Osteoblast (primary cell): ENCODE data around the gene ZSWIM6. TPM values are rescaled to one million over a fixed set of nuclear protein-coding genes. Genes with fewer than 3 reads are reported as not detected.

Source experiments
- DNase-seq: peaks from one replicate; pipeline ENCODE4 v3.0.0; 2011; ENCODE audit warnings: low spot score, mixed read lengths; ENCODE audit not compliant: insufficient read length; ENCODE audit errors: missing footprints
- H2AFZ ChIP-seq: 2 replicates; pipeline ENCODE4 v1.6.0; 2011; ENCODE audit warnings: mild to moderate bottlenecking, low read length
- H3K27ac ChIP-seq: 2 replicates; pipeline ENCODE4 v1.5.1; 2011; ENCODE audit warnings: mild to moderate bottlenecking, low read depth, low read length, moderate library complexity
- H3K27me3 ChIP-seq: 2 replicates; pipeline ENCODE4 v1.6.0; 2012; ENCODE audit warnings: mild to moderate bottlenecking, control low read depth, inconsistent platforms, low read length, moderate library complexity; ENCODE audit not compliant: insufficient read depth
- H3K36me3 ChIP-seq: 2 replicates; pipeline ENCODE4 v1.5.1; 2011; ENCODE audit warnings: mild to moderate bottlenecking, low read length, control low read depth, moderate library complexity; ENCODE audit not compliant: insufficient read depth
- H3K4me1 ChIP-seq: 2 replicates; pipeline ENCODE4 v1.5.1; 2011; ENCODE audit warnings: mild to moderate bottlenecking, low read length, control low read depth, moderate library complexity; ENCODE audit not compliant: insufficient read depth
- H3K4me2 ChIP-seq: 2 replicates; pipeline ENCODE4 v1.6.0; 2011; ENCODE audit warnings: mild to moderate bottlenecking, low read length; ENCODE audit not compliant: insufficient read depth
- H3K4me3 ChIP-seq: fragments of 200-600 bp; sonication (generic); 3 replicates; pipeline ENCODE4 v1.5.1; 2012; ENCODE audit warnings: mild to moderate bottlenecking, low read length, inconsistent platforms; ENCODE audit not compliant: insufficient read depth
- H3K79me2 ChIP-seq: 2 replicates; pipeline ENCODE4 v1.6.0; 2012; ENCODE audit warnings: mild to moderate bottlenecking, low read length, control low read depth, inconsistent platforms; ENCODE audit not compliant: insufficient read depth
- H3K9me3 ChIP-seq: 2 replicates; pipeline ENCODE4 v1.5.1; 2011; ENCODE audit warnings: low read depth, low read length, control low read depth
- H4K20me1 ChIP-seq: 2 replicates; pipeline ENCODE4 v1.6.0; 2012; ENCODE audit warnings: mild to moderate bottlenecking, low read length, control low read depth; ENCODE audit not compliant: insufficient read depth
- total RNA-seq: library from RNA; depleted of rRNA; stranded (reverse); fragments of >200 nt; gene quantifications from 2 replicates; pipeline ENCODE4 v1.2.3, GENCODE V29; 2012
- TF ChIP-seq, protein P1 (sequence below): IDR thresholded peaks from 2 replicates; pipeline ENCODE4 v1.5.1; 2011; ENCODE audit warnings: mild to moderate bottlenecking, low read depth, low read length, moderate library complexity; ENCODE audit errors: extremely low read depth

ZSWIM6 gene
- total RNA-seq, 1 donor, result 10.5 TPM

DNA sequence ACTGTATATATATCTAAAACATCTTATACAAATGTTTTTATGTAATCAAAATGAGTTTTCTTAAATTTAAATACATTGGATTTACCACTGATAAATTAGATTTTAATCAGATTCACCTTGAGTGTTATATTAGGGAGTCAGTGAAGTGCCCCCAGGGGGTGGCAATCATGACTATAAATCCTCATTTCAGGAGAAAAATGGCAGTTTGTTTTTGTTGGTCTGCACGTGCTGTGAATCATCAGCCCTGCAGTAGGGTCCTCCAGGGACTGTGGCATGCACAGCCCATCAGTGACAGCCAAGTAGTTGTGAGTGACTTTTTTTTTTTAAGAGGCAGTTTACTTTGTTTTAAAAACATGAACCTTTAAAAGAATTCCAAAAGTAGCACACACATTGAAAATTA, 65.2 kb downstream of the ZSWIM6 start:
- TF ChIP-seq, protein P1, sequence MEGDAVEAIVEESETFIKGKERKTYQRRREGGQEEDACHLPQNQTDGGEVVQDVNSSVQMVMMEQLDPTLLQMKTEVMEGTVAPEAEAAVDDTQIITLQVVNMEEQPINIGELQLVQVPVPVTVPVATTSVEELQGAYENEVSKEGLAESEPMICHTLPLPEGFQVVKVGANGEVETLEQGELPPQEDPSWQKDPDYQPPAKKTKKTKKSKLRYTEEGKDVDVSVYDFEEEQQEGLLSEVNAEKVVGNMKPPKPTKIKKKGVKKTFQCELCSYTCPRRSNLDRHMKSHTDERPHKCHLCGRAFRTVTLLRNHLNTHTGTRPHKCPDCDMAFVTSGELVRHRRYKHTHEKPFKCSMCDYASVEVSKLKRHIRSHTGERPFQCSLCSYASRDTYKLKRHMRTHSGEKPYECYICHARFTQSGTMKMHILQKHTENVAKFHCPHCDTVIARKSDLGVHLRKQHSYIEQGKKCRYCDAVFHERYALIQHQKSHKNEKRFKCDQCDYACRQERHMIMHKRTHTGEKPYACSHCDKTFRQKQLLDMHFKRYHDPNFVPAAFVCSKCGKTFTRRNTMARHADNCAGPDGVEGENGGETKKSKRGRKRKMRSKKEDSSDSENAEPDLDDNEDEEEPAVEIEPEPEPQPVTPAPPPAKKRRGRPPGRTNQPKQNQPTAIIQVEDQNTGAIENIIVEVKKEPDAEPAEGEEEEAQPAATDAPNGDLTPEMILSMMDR, result no peak
- Histone ChIP-seq H2AFZ (no peak overlapping the region), H3K36me3 (no peaks in the 10 kb centered on the region), H3K27me3 (no peaks in the 10 kb centered on the region), H3K4me2 (no peak overlapping the region), H3K4me3 (no peak overlapping the region), H3K9me3 (no peaks in the 10 kb centered on the region), H4K20me1 (peaks cover 63% of the 10 kb centered on the region), H3K4me1 (peaks cover 29% of the 10 kb centered on the region), H3K27ac (no peak overlapping the region), H3K79me2 (peaks cover 94% of the 10 kb centered on the region)
- peak; percentile 68 for DNase-seq

DNA sequence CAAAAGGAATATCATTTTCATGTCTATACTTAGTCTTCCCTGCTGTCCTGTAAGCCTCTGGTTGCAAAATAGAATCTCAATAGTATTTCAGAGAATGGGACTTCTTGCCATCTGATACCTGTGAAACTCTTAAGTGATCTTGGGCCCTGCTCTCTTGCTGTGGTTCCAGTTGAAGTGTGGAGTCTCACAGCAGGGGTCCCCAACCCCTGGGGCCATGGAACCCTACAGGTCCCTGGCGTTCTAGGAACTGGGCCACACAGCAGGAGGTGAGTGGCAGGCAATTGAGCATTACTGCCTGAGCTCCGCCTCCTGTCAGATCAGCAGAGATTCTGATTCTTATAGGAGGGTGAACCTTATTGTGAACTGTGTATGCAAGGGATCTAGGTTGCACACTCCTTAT, 65.9 kb downstream of the ZSWIM6 start:
- TF ChIP-seq, protein P1, result no peak
- Histone ChIP-seq H3K27ac (no peak overlapping the region), H4K20me1 (peaks cover 59% of the 10 kb centered on the region), H3K9me3 (no peaks in the 10 kb centered on the region), H2AFZ (no peak overlapping the region), H3K36me3 (no peaks in the 10 kb centered on the region), H3K27me3 (no peaks in the 10 kb centered on the region), H3K4me1 (peaks cover 29% of the 10 kb centered on the region), H3K4me2 (no peak overlapping the region), H3K4me3 (no peak overlapping the region), H3K79me2 (peaks cover 96% of the 10 kb centered on the region)
- DNase-seq, result no peak

DNA sequence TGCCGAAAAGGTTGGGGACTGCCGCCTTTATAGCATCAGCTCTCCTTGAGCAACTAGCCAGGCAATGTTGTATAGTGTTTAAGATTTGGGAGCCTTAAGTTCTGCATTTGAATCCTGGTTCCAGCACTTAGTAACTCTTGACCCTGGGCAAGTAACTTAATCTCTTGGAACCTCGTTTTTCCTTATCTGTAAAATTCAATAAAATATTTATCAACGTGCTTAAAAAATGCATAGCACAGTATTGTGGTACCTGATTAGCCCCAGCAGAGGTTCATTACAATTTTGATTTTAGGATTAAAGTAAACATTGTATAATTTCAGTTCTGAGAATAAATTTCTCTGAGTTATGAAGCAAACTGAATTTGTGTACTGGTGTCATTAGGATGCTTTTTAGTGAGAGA, 66.4 kb downstream of the ZSWIM6 start:
- no peaks in the 10 kb centered on the region for H3K27me3 ChIP-seq
- no peak overlapping the region for H3K27ac ChIP-seq
- no peak for DNase-seq
- peaks cover 98% of the 10 kb centered on the region for H3K79me2 ChIP-seq
- H3K9me3 ChIP-seq, result no peaks in the 10 kb centered on the region
- TF ChIP-seq, protein P1, result no peak
- no peak overlapping the region for H2AFZ ChIP-seq
- H3K4me3 ChIP-seq, result no peak overlapping the region
- H3K4me2 ChIP-seq, result no peak overlapping the region
- H3K36me3 ChIP-seq, result no peaks in the 10 kb centered on the region
- peaks cover 29% of the 10 kb centered on the region for H3K4me1 ChIP-seq
- peaks cover 62% of the 10 kb centered on the region for H4K20me1 ChIP-seq

DNA sequence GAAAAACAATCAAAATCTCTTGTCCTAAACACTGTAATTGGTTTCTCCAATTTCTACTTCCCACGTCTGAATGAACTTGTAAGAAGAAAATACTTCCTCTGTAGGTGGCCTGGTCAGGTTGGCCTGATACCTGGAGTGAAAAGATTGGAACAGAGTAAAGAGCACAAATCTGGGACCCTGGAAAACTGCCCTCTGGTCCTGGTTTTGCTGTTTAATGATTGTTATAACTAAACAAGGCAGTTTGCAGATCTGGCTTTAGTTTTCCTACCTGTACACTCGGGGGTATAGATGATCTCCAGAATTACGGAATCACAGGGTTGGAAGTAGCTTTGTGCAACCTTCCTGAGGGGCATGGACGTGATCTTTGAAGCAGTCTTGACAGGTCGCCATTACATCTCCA, 67.6 kb downstream of the ZSWIM6 start:
- no peak for DNase-seq
- no peak overlapping the region for H3K4me2 ChIP-seq
- TF ChIP-seq, protein P1, result no peak
- peaks cover 23% of the 10 kb centered on the region for H3K4me1 ChIP-seq
- H3K79me2 ChIP-seq, result peaks cover 96% of the 10 kb centered on the region
- peaks cover 53% of the 10 kb centered on the region for H4K20me1 ChIP-seq
- no peak overlapping the region for H2AFZ ChIP-seq
- H3K27ac ChIP-seq, result no peak overlapping the region
- no peaks in the 10 kb centered on the region for H3K36me3 ChIP-seq
- H3K9me3 ChIP-seq, result no peaks in the 10 kb centered on the region
- no peak overlapping the region for H3K4me3 ChIP-seq
- no peaks in the 10 kb centered on the region for H3K27me3 ChIP-seq
